Neural progenitor cell (in vitro differentiated cells): Measurements from ENCODE around the gene LRRTM4.

ENCODE experiments used
- CTCF ChIP-seq: fragments of 200-600 bp; sonication (generic); IDR thresholded peaks from 2 replicates; pipeline ENCODE4 v1.5.1; 2017; ENCODE audit warnings: antibody characterized with exemption, mild to moderate bottlenecking
- EZH2phosphoT487 ChIP-seq: fragments of 200-600 bp; sonication (generic); IDR thresholded peaks from 2 replicates; pipeline ENCODE4 v1.6.1; 2017; ENCODE audit warnings: antibody characterized with exemption

- TF ChIP-seq EZH2phosphoT487, result no peak
- TF ChIP-seq CTCF, result no peak
Observed at GRCh38 chr2:77520641-77521547, 1.3 kb downstream of the LRRTM4 start.
